ENCODE results near the gene LMAN1L.

DNA sequence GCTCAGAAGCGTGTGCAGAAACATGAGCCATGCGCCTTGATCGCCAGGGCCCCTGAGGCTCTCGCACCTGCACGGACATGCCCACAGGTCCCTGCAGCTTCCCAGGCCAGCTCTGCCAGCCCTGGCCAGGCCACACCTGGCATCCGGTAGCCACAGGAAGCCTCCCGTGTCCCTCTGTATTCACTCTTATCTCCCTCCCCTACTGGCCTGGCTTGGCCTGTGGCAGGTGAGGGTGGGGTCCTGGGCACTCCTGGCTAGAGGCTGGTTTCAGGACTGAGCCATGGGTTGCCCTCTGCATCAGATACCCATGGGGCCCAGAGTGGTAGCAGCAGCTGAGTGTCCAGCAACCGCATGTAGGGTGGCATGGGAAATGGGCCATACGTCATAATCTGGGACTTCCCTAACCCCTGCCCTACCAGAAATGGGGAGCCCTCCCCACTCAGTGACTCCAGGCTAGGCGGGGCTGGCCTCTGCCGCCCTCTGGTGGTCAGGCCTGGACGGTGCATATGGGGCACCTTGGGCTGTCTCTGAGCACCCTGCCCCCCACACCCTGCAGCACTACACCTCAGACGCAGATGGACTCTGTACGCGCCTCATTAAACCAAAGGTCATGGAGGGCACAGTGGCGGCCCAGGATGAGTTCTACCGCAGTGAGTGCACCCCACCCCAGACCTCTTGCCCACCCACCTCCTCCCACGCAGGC lies 12.6 kb upstream of the LMAN1L start:
- TF ChIP-seq, protein P1, sequence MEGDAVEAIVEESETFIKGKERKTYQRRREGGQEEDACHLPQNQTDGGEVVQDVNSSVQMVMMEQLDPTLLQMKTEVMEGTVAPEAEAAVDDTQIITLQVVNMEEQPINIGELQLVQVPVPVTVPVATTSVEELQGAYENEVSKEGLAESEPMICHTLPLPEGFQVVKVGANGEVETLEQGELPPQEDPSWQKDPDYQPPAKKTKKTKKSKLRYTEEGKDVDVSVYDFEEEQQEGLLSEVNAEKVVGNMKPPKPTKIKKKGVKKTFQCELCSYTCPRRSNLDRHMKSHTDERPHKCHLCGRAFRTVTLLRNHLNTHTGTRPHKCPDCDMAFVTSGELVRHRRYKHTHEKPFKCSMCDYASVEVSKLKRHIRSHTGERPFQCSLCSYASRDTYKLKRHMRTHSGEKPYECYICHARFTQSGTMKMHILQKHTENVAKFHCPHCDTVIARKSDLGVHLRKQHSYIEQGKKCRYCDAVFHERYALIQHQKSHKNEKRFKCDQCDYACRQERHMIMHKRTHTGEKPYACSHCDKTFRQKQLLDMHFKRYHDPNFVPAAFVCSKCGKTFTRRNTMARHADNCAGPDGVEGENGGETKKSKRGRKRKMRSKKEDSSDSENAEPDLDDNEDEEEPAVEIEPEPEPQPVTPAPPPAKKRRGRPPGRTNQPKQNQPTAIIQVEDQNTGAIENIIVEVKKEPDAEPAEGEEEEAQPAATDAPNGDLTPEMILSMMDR (IDR thresholded peaks at IDR 0.05): peak; percentile 95 to 98 (median 97)
- no peak for TF ChIP-seq POLR2A (IDR thresholded peaks at IDR 0.05)

Measured in tibial nerve (tissue), 3 donors.